ENCODE results near the gene AKAP13.

AKAP13 gene

GRCh38 chr15:85407421-85408269, 27.2 kb downstream of the AKAP13 start:
- peak; percentile 6 to 10 for DNase-seq (ENCODE audit: low read depth in 2 of 2)

- peak in 1 of 2 donors; percentile 31 for DNase-seq (ENCODE audit: low read depth in 2 of 2)
Measured at GRCh38 chr15:85408270-85408746, 27.9 kb downstream of the AKAP13 start.

- DNase-seq (ENCODE audit: low read depth in 2 of 2): no peak
Measured at GRCh38 chr15:85412066-85412465, 31.7 kb downstream of the AKAP13 start.

- DNase-seq (ENCODE audit: low read depth in 2 of 2): peak; percentile 69
Measured at GRCh38 chr15:85412956-85413854, 32.8 kb downstream of the AKAP13 start.

- DNase-seq (ENCODE audit: low read depth in 2 of 2): no peak
Measured at GRCh38 chr15:85414037-85414436, 33.6 kb downstream of the AKAP13 start.

GRCh38 chr15:85414495-85414894, 34.1 kb downstream of the AKAP13 start:
- no peak for DNase-seq (ENCODE audit: low read depth in 2 of 2)

GRCh38 chr15:85414991-85415390, 34.6 kb downstream of the AKAP13 start:
- DNase-seq (ENCODE audit: low read depth in 2 of 2): no peak

- DNase-seq (ENCODE audit: low read depth in 2 of 2): no peak
Measured at GRCh38 chr15:85415783-85416182, 35.4 kb downstream of the AKAP13 start.

- no peak for DNase-seq (ENCODE audit: low read depth in 2 of 2)
Measured at GRCh38 chr15:85417276-85417675, 36.9 kb downstream of the AKAP13 start.

- DNase-seq (ENCODE audit: low read depth in 2 of 2): no peak
Measured at GRCh38 chr15:85419161-85419560, 38.8 kb downstream of the AKAP13 start.

- no peak for DNase-seq (ENCODE audit: low read depth in 2 of 2)
Measured at GRCh38 chr15:85421116-85421925, 40.9 kb downstream of the AKAP13 start.

GRCh38 chr15:85422607-85423006, 42.2 kb downstream of the AKAP13 start:
- no peak for DNase-seq (ENCODE audit: low read depth in 2 of 2)

- DNase-seq (ENCODE audit: low read depth in 2 of 2): no peak
Measured at GRCh38 chr15:85423256-85423655, 42.9 kb downstream of the AKAP13 start.

- DNase-seq (ENCODE audit: low read depth in 2 of 2): no peak
Measured at GRCh38 chr15:85424154-85424553, 43.8 kb downstream of the AKAP13 start.

- no peak for DNase-seq (ENCODE audit: low read depth in 2 of 2)
Measured at GRCh38 chr15:85426481-85426880, 46.1 kb downstream of the AKAP13 start.

- no peak for DNase-seq (ENCODE audit: low read depth in 2 of 2)
Measured at GRCh38 chr15:85427286-85428028, 47.1 kb downstream of the AKAP13 start.

GRCh38 chr15:85429522-85429921, 49.1 kb downstream of the AKAP13 start:
- no peak for DNase-seq (ENCODE audit: low read depth in 2 of 2)

GRCh38 chr15:85430406-85431204, 50.2 kb downstream of the AKAP13 start:
- peak in 1 of 2 donors; percentile 27 for DNase-seq (ENCODE audit: low read depth in 2 of 2)

- no peak for DNase-seq (ENCODE audit: low read depth in 2 of 2)
Measured at GRCh38 chr15:85439996-85440395, 59.6 kb downstream of the AKAP13 start.

- no peak for DNase-seq (ENCODE audit: low read depth in 2 of 2)
Measured at GRCh38 chr15:85440451-85440850, 60.0 kb downstream of the AKAP13 start.
